Glutamatergic neuron (in vitro differentiated cells): ENCODE results near the gene SNAI3. TPM values are rescaled to one million over a fixed set of nuclear protein-coding genes. Genes with fewer than 3 reads are reported as not detected.

ENCODE experiments used
- DNase-seq: peaks from one replicate; pipeline ENCODE4 v3.0.0; 2022
- H3K27ac Mint-ChIP-seq: one replicate; pipeline ENCODE4 v1.8.0; 2020; ENCODE audit warnings: mild to moderate bottlenecking, mixed read lengths, inconsistent platforms; ENCODE audit not compliant: unreplicated experiment
- H3K27me3 Mint-ChIP-seq: one replicate; pipeline ENCODE4 v1.8.0; 2020; ENCODE audit warnings: mild to moderate bottlenecking, moderate library complexity, mixed read lengths, inconsistent platforms; ENCODE audit not compliant: unreplicated experiment
- H3K36me3 Mint-ChIP-seq: one replicate; pipeline ENCODE4 v1.8.0; 2020; ENCODE audit warnings: mild to moderate bottlenecking, mixed read lengths, inconsistent platforms; ENCODE audit not compliant: unreplicated experiment
- H3K4me1 Mint-ChIP-seq: one replicate; pipeline ENCODE4 v1.8.0; 2020; ENCODE audit warnings: mild to moderate bottlenecking, low read depth, mixed read lengths, inconsistent platforms; ENCODE audit not compliant: unreplicated experiment
- H3K4me3 Mint-ChIP-seq: one replicate; pipeline ENCODE4 v1.8.0; 2020; ENCODE audit warnings: mild to moderate bottlenecking, mixed read lengths, inconsistent platforms; ENCODE audit not compliant: unreplicated experiment
- H3K9me3 Mint-ChIP-seq: one replicate; pipeline ENCODE4 v1.8.0; 2020; ENCODE audit warnings: mild to moderate bottlenecking, moderate library complexity, mixed read lengths, inconsistent platforms; ENCODE audit not compliant: unreplicated experiment
- CTCF ChIP-seq: fragments of 200-600 bp; sonication (generic); IDR thresholded peaks from one replicate; pipeline ENCODE4 v1.5.0; 2021; ENCODE audit not compliant: partially characterized antibody, unreplicated experiment
- total RNA-seq: library from RNA; stranded (reverse); fragmentation: NEBNext Ultra II Directional; extraction: Animal tissue kit (Norgen Biotek cat#: 25700); gene quantifications from one replicate; pipeline ENCODE4 v1.2.1, GENCODE V29; 2021; ENCODE audit not compliant: unreplicated experiment

SNAI3 gene
- total RNA-seq, 1 donor from 2014 or later, result not detected

- TF ChIP-seq CTCF, result no peak
- no peak overlapping the region for H3K4me3 Mint-ChIP-seq
- H3K4me1 Mint-ChIP-seq, result no peaks in the 10 kb centered on the region
- H3K36me3 Mint-ChIP-seq, result no peaks in the 10 kb centered on the region
- DNase-seq, result no peak
- H3K27me3 Mint-ChIP-seq, result peaks cover 3% of the 10 kb centered on the region
- H3K9me3 Mint-ChIP-seq, result peaks cover 2% of the 10 kb centered on the region
- no peak overlapping the region for H3K27ac Mint-ChIP-seq
Measured at GRCh38 chr16:88677721-88678120, 8.6 kb downstream of the SNAI3 start.

GRCh38 chr16:88676502-88677242, 9.6 kb downstream of the SNAI3 start:
- Mint-ChIP-seq H3K4me1 (no peaks in the 10 kb centered on the region), H3K36me3 (no peaks in the 10 kb centered on the region), H3K4me3 (no peak overlapping the region), H3K27ac (no peak overlapping the region), H3K9me3 (peaks cover 2% of the 10 kb centered on the region), H3K27me3 (peaks cover 3% of the 10 kb centered on the region)
- no peak for TF ChIP-seq CTCF
- no peak for DNase-seq

- no peak for TF ChIP-seq CTCF
- Mint-ChIP-seq H3K9me3 (peaks cover 2% of the 10 kb centered on the region), H3K36me3 (no peaks in the 10 kb centered on the region), H3K4me3 (no peak overlapping the region), H3K27ac (no peak overlapping the region), H3K27me3 (no peaks in the 10 kb centered on the region), H3K4me1 (no peaks in the 10 kb centered on the region)
- DNase-seq, result no peak
Measured at GRCh38 chr16:88673716-88674379, 12.5 kb downstream of the SNAI3 start.

- no peaks in the 10 kb centered on the region for H3K27me3 Mint-ChIP-seq
- H3K36me3 Mint-ChIP-seq, result no peaks in the 10 kb centered on the region
- no peak overlapping the region for H3K27ac Mint-ChIP-seq
- peaks cover 5% of the 10 kb centered on the region for H3K9me3 Mint-ChIP-seq
- peak; percentile 22 for TF ChIP-seq CTCF
- DNase-seq, result peak; percentile 63
- no peaks in the 10 kb centered on the region for H3K4me1 Mint-ChIP-seq
- H3K4me3 Mint-ChIP-seq, result no peak overlapping the region
Measured at GRCh38 chr16:88672776-88673175, 13.5 kb downstream of the SNAI3 start.

GRCh38 chr16:88671806-88672205, 14.5 kb downstream of the SNAI3 start:
- H3K27me3 Mint-ChIP-seq, result peaks cover 3% of the 10 kb centered on the region
- no peak for DNase-seq
- H3K4me3 Mint-ChIP-seq, result no peak overlapping the region
- no peak for TF ChIP-seq CTCF
- H3K27ac Mint-ChIP-seq, result no peak overlapping the region
- H3K4me1 Mint-ChIP-seq, result peaks cover 2% of the 10 kb centered on the region
- H3K36me3 Mint-ChIP-seq, result no peaks in the 10 kb centered on the region
- peaks cover 6% of the 10 kb centered on the region for H3K9me3 Mint-ChIP-seq
